Activated CD4-positive, alpha-beta memory T cell treated with anti-CD3 and anti-CD28 coated beads for 36 hours (primary cell): ENCODE measurements around the gene CCDC6. TPM values are rescaled to one million over a fixed set of nuclear protein-coding genes. Genes with fewer than 3 reads are reported as not detected.
"Not testable (repeated sequence)": the region's sequence is repeated elsewhere in the genome, so short reads cannot be mapped to it uniquely, and the experiment has no call there.

ENCODE experiments used
- CTCF ChIA-PET: fragments of 350-600 bp; sonication (Branson Sonifier 250); formaldehyde crosslinking; loops from one replicate; lab custom pipeline; 2021; ENCODE audit warnings: antibody characterized with exemption, inconsistent platforms; lab: Charles Lee
- POLR2A ChIA-PET: fragments of 350-600 bp; sonication (Branson Sonifier 250); formaldehyde crosslinking; loops from one replicate; lab custom pipeline; 2021; ENCODE audit warnings: antibody characterized with exemption; lab: Charles Lee
- DNase-seq: peaks from one replicate; pipeline ENCODE4 v3.0.0-alpha.2; 2020
- H3K27ac Mint-ChIP-seq: one replicate; pipeline ENCODE4 v1.8.0; 2021; ENCODE audit warnings: mixed read lengths
- H3K27me3 Mint-ChIP-seq: one replicate; pipeline ENCODE4 v1.8.0; 2021; ENCODE audit warnings: mixed read lengths
- H3K36me3 Mint-ChIP-seq: one replicate; pipeline ENCODE4 v1.8.0; 2021; ENCODE audit warnings: mixed read lengths
- H3K4me1 Mint-ChIP-seq: one replicate; pipeline ENCODE4 v1.8.0; 2021; ENCODE audit warnings: low read depth, mixed read lengths
- H3K4me3 Mint-ChIP-seq: one replicate; pipeline ENCODE4 v1.8.0; 2021; ENCODE audit warnings: mild to moderate bottlenecking, mixed read lengths
- H3K9me3 Mint-ChIP-seq: one replicate; pipeline ENCODE4 v1.8.0; 2021; ENCODE audit warnings: mixed read lengths
- intact Hi-C: fragments of 100-400 bp; cut with micrococcal nuclease; formaldehyde crosslinking; loops from one replicate; pipeline ENCODE4 v1.15.1; 2023
- total RNA-seq, 2 experiments: library from RNA; stranded (reverse); gene quantifications; one replicate each; pipeline ENCODE4 v1.2.3, GENCODE V29; 2021

CCDC6 gene
- total RNA-seq, 2 experiments from 2014 or later = 49.1 to 51.5 TPM

GRCh38 chr10:59892697-59893096, 13.7 kb downstream of the CCDC6 start:
- no peak overlapping the region for H3K4me3 Mint-ChIP-seq
- H3K4me1 Mint-ChIP-seq = peaks cover 76% of the 10 kb centered on the region
- no peak overlapping the region for H3K27ac Mint-ChIP-seq
- intact Hi-C loops = no loop called here
- H3K36me3 Mint-ChIP-seq = peaks cover 16% of the 10 kb centered on the region
- no peaks in the 10 kb centered on the region for H3K9me3 Mint-ChIP-seq
- DNase-seq = no peak
- H3K27me3 Mint-ChIP-seq = no peaks in the 10 kb centered on the region
- POLR2A ChIA-PET = no interaction called here
- CTCF ChIA-PET = no interaction called here

GRCh38 chr10:59891936-59892335, 14.4 kb downstream of the CCDC6 start:
- Mint-ChIP-seq H3K27ac (no peak overlapping the region), H3K4me3 (no peak overlapping the region), H3K27me3 (no peaks in the 10 kb centered on the region), H3K36me3 (peaks cover 16% of the 10 kb centered on the region), H3K9me3 (no peaks in the 10 kb centered on the region), H3K4me1 (peaks cover 79% of the 10 kb centered on the region)
- ChIA-PET CTCF (interaction anchor here (0.7 kb wide), 1 partner anchor 12 kb away, joined by 3 read pairs; no protein-coding TSS in a partner anchor), POLR2A (no interaction called here)
- DNase-seq = no peak
- intact Hi-C loops = no loop called here

GRCh38 chr10:59891349-59891748, 15.0 kb downstream of the CCDC6 start:
- Mint-ChIP-seq H3K4me1 (peaks cover 79% of the 10 kb centered on the region), H3K36me3 (peaks cover 16% of the 10 kb centered on the region)
- POLR2A ChIA-PET = interaction anchor here (1.4 kb wide), 1 partner anchor 14 kb away, joined by 3 read pairs; no protein-coding TSS in a partner anchor

GRCh38 chr10:59888781-59889435, 17.4 kb downstream of the CCDC6 start:
- Mint-ChIP-seq H3K4me3 (no peak overlapping the region), H3K36me3 (peaks cover 12% of the 10 kb centered on the region), H3K27ac (no peak overlapping the region), H3K9me3 (no peaks in the 10 kb centered on the region), H3K4me1 (peaks cover 85% of the 10 kb centered on the region), H3K27me3 (no peaks in the 10 kb centered on the region)
- intact Hi-C loops = no loop called here
- CTCF ChIA-PET = interaction anchor here (1.0 to 3.2 kb wide), 2 partner anchors 17 to 19 kb away, joined by 4 to 19 read pairs; partner anchors contain the start of gene CCDC6
- DNase-seq = no peak
- POLR2A ChIA-PET = interaction anchor here (1.2 to 3.5 kb wide), 5 partner anchors 9 to 19 kb away, joined by 4 to 47 read pairs (median 6); partner anchors contain the start of gene CCDC6

More at GRCh38 chr10:59891349-59891748, 15.0 kb downstream of the CCDC6 start:
- H3K9me3 Mint-ChIP-seq = no peaks in the 10 kb centered on the region
- intact Hi-C loops = no loop called here
- CTCF ChIA-PET = interaction anchor here (0.7 kb wide), 1 partner anchor 12 kb away, joined by 3 read pairs; no protein-coding TSS in a partner anchor
- H3K27ac Mint-ChIP-seq = no peak overlapping the region
- no peak for DNase-seq
- no peaks in the 10 kb centered on the region for H3K27me3 Mint-ChIP-seq
- no peak overlapping the region for H3K4me3 Mint-ChIP-seq

- Mint-ChIP-seq H3K27ac (peak overlapping the region; percentile 64), H3K4me3 (no peak overlapping the region), H3K4me1 (peaks cover 85% of the 10 kb centered on the region), H3K9me3 (no peaks in the 10 kb centered on the region), H3K36me3 (peaks cover 12% of the 10 kb centered on the region), H3K27me3 (no peaks in the 10 kb centered on the region)
- intact Hi-C loops = loop anchor here (1.0 to 2.0 kb wide), 3 partner anchors 9 to 59 kb away; no protein-coding TSS in a partner anchor
- CTCF ChIA-PET = interaction anchor here (1.0 to 3.2 kb wide), 4 partner anchors 8 to 23 kb away, joined by 4 to 19 read pairs (median 4); partner anchors contain the start of gene CCDC6
- POLR2A ChIA-PET = interaction anchor here (1.0 to 3.5 kb wide), 6 partner anchors 8 to 59 kb away, joined by 3 to 47 read pairs (median 5); partner anchors contain the start of gene CCDC6
- DNase-seq = no peak
These were observed 18.2 kb downstream of the CCDC6 start for GRCh38 chr10:59887972-59888640.

- H3K36me3 Mint-ChIP-seq = peaks cover 12% of the 10 kb centered on the region
- no peaks in the 10 kb centered on the region for H3K27me3 Mint-ChIP-seq
- DNase-seq = peak; percentile 39
- peak overlapping the region; percentile 96 for H3K27ac Mint-ChIP-seq
- H3K9me3 Mint-ChIP-seq = no peaks in the 10 kb centered on the region
- CTCF ChIA-PET = interaction anchor here (1.5 to 3.2 kb wide), 2 partner anchors 19 to 22 kb away, joined by 5 to 19 read pairs; partner anchors contain the start of gene CCDC6
- POLR2A ChIA-PET = interaction anchor here (0.6 to 3.5 kb wide), 5 partner anchors 7 to 22 kb away, joined by 3 to 47 read pairs (median 6); partner anchors contain the start of gene CCDC6
- peak overlapping the region; percentile 40 for H3K4me3 Mint-ChIP-seq
- intact Hi-C loops = loop anchor here (1.0 to 2.0 kb wide), 3 partner anchors 8 to 58 kb away; no protein-coding TSS in a partner anchor
- H3K4me1 Mint-ChIP-seq = peaks cover 83% of the 10 kb centered on the region
These were observed 19.4 kb downstream of the CCDC6 start for GRCh38 chr10:59887006-59887405.

GRCh38 chr10:59885430-59886134, 20.8 kb downstream of the CCDC6 start:
- Mint-ChIP-seq H3K9me3 (no peaks in the 10 kb centered on the region), H3K27me3 (no peaks in the 10 kb centered on the region), H3K27ac (peak overlapping the region; percentile 96), H3K36me3 (peaks cover 12% of the 10 kb centered on the region), H3K4me1 (peaks cover 87% of the 10 kb centered on the region), H3K4me3 (no peak overlapping the region)
- DNase-seq = peak; percentile 44
- ChIA-PET CTCF (interaction anchor here (1.5 kb wide), 1 partner anchor 21 kb away, joined by 4 read pairs; the partner anchor contains the start of gene CCDC6), POLR2A (interaction anchor here (0.9 to 1.2 kb wide), 5 partner anchors 9 to 22 kb away, joined by 3 to 6 read pairs (median 4); partner anchors contain the start of gene CCDC6)
- intact Hi-C loops = loop anchor here (2.0 kb wide), 1 partner anchor 57 kb away; no protein-coding TSS in a partner anchor

GRCh38 chr10:59884893-59885292, 21.5 kb downstream of the CCDC6 start:
- H3K4me3 Mint-ChIP-seq, DNase-seq, H3K27ac Mint-ChIP-seq, H3K9me3 Mint-ChIP-seq, H3K27me3 Mint-ChIP-seq, H3K36me3 Mint-ChIP-seq: not testable (repeated sequence)
- POLR2A ChIA-PET = interaction anchor here (0.9 to 1.2 kb wide), 5 partner anchors 8 to 23 kb away, joined by 3 to 6 read pairs (median 4); partner anchors contain the start of gene CCDC6
- H3K4me1 Mint-ChIP-seq = peaks cover 90% of the 10 kb centered on the region
- intact Hi-C loops = loop anchor here (5.0 kb wide), 1 partner anchor 1603 kb away; no protein-coding TSS in a partner anchor
- CTCF ChIA-PET = interaction anchor here (1.5 kb wide), 1 partner anchor 21 kb away, joined by 4 read pairs; the partner anchor contains the start of gene CCDC6

- Mint-ChIP-seq H3K9me3 (no peaks in the 10 kb centered on the region), H3K4me1 (peaks cover 88% of the 10 kb centered on the region), H3K27ac (peak overlapping the region; percentile 90), H3K4me3 (no peak overlapping the region), H3K27me3 (no peaks in the 10 kb centered on the region), H3K36me3 (peaks cover 8% of the 10 kb centered on the region)
- POLR2A ChIA-PET = interaction anchor here (1.1 to 1.5 kb wide), 3 partner anchors 8 to 26 kb away, joined by 3 to 27 read pairs (median 9); partner anchors contain the start of gene CCDC6
- intact Hi-C loops = loop anchor here (1.0 to 5.0 kb wide), 3 partner anchors 24 to 1599 kb away; no protein-coding TSS in a partner anchor
- no peak for DNase-seq
- CTCF ChIA-PET = interaction anchor here (1.0 to 1.2 kb wide), 2 partner anchors 14 to 25 kb away, joined by 3 to 9 read pairs; partner anchors contain the start of gene CCDC6
These were observed 24.7 kb downstream of the CCDC6 start for GRCh38 chr10:59881640-59882039.

- peaks cover 8% of the 10 kb centered on the region for H3K36me3 Mint-ChIP-seq
- H3K27ac Mint-ChIP-seq = peak overlapping the region; percentile 90
- POLR2A ChIA-PET = interaction anchor here (1.1 to 1.5 kb wide), 3 partner anchors 9 to 27 kb away, joined by 3 to 27 read pairs (median 9); partner anchors contain the start of gene CCDC6
- DNase-seq = peak; percentile 92
- H3K4me3 Mint-ChIP-seq = peak overlapping the region; percentile 52
- no peaks in the 10 kb centered on the region for H3K27me3 Mint-ChIP-seq
- CTCF ChIA-PET = interaction anchor here (1.0 to 1.2 kb wide), 2 partner anchors 15 to 26 kb away, joined by 3 to 9 read pairs; partner anchors contain the start of gene CCDC6
- no peaks in the 10 kb centered on the region for H3K9me3 Mint-ChIP-seq
- peaks cover 88% of the 10 kb centered on the region for H3K4me1 Mint-ChIP-seq
- intact Hi-C loops = loop anchor here (1.0 to 5.0 kb wide), 4 partner anchors 24 to 1615 kb away; no protein-coding TSS in a partner anchor
These were observed 25.3 kb downstream of the CCDC6 start for GRCh38 chr10:59880971-59881510.
